Hematopoietic multipotent progenitor cell (in vitro differentiated cells): ENCODE results near the gene ATP5PB. TPM values are rescaled to one million over a fixed set of nuclear protein-coding genes. Genes with fewer than 3 reads are reported as not detected.

ENCODE experiments used
- DNase-seq, 3 donors: peaks; one replicate each; pipeline ENCODE4 v3.0.0-alpha.2; 2011 to 2015; ENCODE audit warnings: low read depth in 2 of 3, low spot score in 2 of 3
- total RNA-seq: library from RNA; depleted of rRNA; stranded (reverse); fragments of >200 nt; gene quantifications from one replicate; pipeline ENCODE4 v1.2.3, GENCODE V29; 2012

Gene ATP5PB
- total RNA-seq, 1 donor = 176 TPM

GRCh38 chr1:111446546-111446945, 2.7 kb upstream of the ATP5PB start:
- no peak for DNase-seq

- no peak for DNase-seq
These were observed 2.0 kb upstream of the ATP5PB start for GRCh38 chr1:111446967-111447892.

DNA sequence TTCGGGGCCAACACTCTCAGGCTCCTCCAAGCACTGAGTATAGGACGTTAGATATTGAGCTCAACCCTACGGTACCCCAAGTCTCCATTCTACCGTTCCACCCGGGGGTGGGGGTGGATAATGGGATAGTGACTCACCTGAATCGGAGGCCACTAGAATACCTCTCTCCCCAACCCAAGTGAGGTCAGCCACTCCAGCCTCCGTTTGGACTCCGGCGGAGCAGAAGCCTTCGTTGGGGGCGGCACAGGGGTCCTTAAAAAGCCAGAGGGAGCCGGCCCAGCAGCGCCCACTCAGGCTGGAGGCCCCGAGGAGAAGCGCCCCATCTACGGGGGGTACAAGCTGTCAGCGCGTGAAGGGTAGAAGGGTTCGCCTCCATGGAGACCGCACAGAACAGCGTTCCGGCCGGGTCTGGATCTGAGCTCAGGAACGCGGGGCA, 764 bp upstream of the ATP5PB start:
- peak in 1 of 3 donors; percentile 43 for DNase-seq

DNA sequence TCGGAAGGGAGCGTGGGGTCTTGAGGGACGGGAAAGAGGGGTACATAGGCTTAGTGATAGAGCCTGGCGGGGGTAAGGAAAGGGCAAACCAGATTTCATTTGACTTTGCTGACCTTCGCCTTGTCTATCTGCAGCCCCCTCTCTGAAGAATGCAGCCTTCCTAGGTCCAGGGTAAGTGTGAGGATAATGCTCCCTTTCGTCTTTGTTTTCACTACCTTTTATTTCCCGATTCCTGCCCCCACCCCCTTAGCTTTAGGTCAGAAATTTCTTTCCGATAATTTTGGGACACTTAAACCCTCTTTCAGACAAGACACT, 396 bp downstream of the ATP5PB start:
- no peak for DNase-seq

GRCh38 chr1:111450185-111450584, 921 bp downstream of the ATP5PB start:
- no peak for DNase-seq

DNA sequence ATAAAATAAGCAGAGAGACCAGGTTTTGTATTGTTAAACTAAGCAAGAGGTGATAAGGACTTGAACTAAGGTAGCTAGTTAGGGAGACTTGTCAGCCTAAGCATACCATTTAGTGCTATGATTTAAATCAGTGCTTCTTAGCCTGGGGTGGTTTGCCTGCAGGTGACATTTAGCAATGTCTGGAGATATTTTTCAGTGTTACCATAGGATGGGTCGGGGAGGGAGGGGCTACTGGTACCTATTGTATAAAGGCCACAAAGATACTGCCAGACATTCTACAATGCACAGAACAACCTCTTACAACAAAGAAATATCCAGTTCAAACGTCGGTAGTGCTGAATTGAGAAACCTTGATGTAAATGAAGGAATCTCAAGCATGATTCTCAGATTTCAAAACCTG, 3.3 kb downstream of the ATP5PB start:
- DNase-seq = no peak

- no peak for DNase-seq
These were observed 4.4 kb downstream of the ATP5PB start for GRCh38 chr1:111453706-111454105.

GRCh38 chr1:111454859-111455641, 5.8 kb downstream of the ATP5PB start:
- DNase-seq = no peak

DNA sequence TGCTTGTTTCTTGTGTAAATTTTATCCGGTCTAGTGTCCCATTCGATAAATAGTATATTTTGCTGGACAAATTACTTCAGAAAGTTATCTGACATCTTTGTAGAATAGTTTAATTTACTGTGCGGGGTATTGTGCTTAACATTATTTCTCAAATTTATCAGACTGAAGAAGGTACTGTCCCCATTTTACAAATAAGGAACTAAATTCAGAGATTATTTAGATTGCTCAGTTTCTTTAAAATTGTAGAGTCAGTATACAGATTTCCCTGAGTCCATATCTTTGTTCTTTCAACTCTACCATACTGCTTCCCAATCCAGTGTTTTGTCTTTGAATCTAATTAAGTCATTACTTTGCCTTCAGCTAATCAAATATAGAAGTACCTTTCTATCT, 6.4 kb downstream of the ATP5PB start:
- DNase-seq = no peak

- DNase-seq = no peak
These were observed 12.5 kb downstream of the ATP5PB start for GRCh38 chr1:111461765-111462164.

- DNase-seq = no peak
These were observed 13.2 kb downstream of the ATP5PB start for GRCh38 chr1:111462370-111463028.

GRCh38 chr1:111463029-111463683, 13.9 kb downstream of the ATP5PB start:
- no peak for DNase-seq

GRCh38 chr1:111465754-111466153, 16.5 kb downstream of the ATP5PB start:
- no peak for DNase-seq

- no peak for DNase-seq
These were observed 17.2 kb downstream of the ATP5PB start for GRCh38 chr1:111466480-111466879.

- no peak for DNase-seq
These were observed 18.8 kb downstream of the ATP5PB start for GRCh38 chr1:111467865-111468716.

GRCh38 chr1:111468717-111469100, 19.4 kb downstream of the ATP5PB start:
- DNase-seq = no peak

GRCh38 chr1:111469539-111469938, 20.3 kb downstream of the ATP5PB start:
- DNase-seq = no peak

- DNase-seq = no peak
These were observed 21.3 kb downstream of the ATP5PB start for GRCh38 chr1:111470596-111470995.

DNA sequence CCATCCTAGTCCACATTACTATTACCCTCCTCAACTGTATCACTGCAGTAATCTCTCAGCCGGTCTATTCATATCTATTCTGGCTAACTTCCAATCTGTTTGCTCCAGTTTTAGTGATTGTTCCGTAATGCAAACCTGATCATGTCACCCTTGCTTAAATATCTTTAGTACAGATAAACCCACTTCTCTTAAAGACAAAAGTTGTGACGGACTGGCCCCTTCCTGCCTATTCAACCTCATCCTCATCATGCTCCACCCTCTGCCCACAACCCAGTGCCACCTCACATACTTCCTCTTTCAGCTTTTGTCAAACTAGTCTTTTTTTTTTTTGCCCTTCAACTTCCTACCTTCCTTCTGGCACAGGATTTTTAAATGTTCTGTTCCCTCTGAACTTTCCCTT, 21.7 kb downstream of the ATP5PB start:
- DNase-seq = peak; percentile 45 to 96 (median 90)

DNA sequence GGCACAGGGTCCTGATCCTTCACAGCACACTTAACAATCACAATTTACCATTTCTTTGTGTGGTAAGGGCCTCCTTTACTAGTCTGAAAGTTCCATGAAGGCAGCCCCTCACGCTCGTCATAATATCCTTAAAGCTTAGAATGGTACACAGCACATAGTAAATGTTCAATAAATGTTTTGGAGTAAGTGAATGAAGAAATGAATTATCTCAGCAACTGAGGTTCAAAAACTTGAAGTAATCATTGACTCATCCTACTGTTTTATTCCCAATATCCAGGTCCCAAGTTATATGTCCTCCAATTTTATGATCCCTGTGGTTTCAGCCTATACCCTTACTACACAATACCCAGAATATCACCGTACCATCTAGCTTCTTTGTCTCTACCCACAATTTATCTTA, 22.3 kb downstream of the ATP5PB start:
- no peak for DNase-seq
